ENCODE data around the gene PIK3R5. TPM values are rescaled to one million over a fixed set of nuclear protein-coding genes. Genes with fewer than 3 reads are reported as not detected.

PIK3R5 gene
- total RNA-seq, 4 donors from 2014 or later: 0.63 to 5.9 (median 2.9) TPM

- Histone ChIP-seq H3K27me3 (peaks cover 17 to 25% (median 23%) of the 10 kb centered on the region in 3 donors), H3K4me1 (no peaks in the 10 kb centered on the region), H3K9me3 (no peaks in the 10 kb centered on the region), H3K36me3 (no peaks in the 10 kb centered on the region), H3K4me3 (no peak overlapping the region), H3K27ac (no peak overlapping the region)
- no peak for DNase-seq
- TF ChIP-seq CTCF (IDR thresholded peaks at IDR 0.05 in 4 of 5, conservative IDR thresholded peaks at IDR 0.05 in 1 of 5): no peak
- intact Hi-C loops (cut with DNase I; ENCODE audit: low total_unique reads) (no loop called here), in situ Hi-C loops (cut with MboI; ENCODE audit: low sequenced_read_pairs in 4 of 4) (no loop called here)
- no peak for ATAC-seq
Measured at GRCh38 chr17:8961829-8962228, 3.7 kb downstream of the PIK3R5 start.

- Histone ChIP-seq H3K4me3 (no peak overlapping the region), H3K36me3 (no peaks in the 10 kb centered on the region), H3K27me3 (peaks cover 13 to 16% (median 15%) of the 10 kb centered on the region in 3 donors), H3K9me3 (no peaks in the 10 kb centered on the region), H3K4me1 (no peaks in the 10 kb centered on the region), H3K27ac (no peak overlapping the region)
- in situ Hi-C loops (cut with MboI; ENCODE audit: low sequenced_read_pairs in 4 of 4) (no loop called here), intact Hi-C loops (cut with DNase I; ENCODE audit: low total_unique reads) (no loop called here)
- TF ChIP-seq CTCF (IDR thresholded peaks at IDR 0.05 in 4 of 5, conservative IDR thresholded peaks at IDR 0.05 in 1 of 5) (no peak), POLR2A (IDR thresholded peaks at IDR 0.05) (no peak)
- DNase-seq (no peak), ATAC-seq (no peak)
Measured at GRCh38 chr17:8960325-8961140, 5.0 kb downstream of the PIK3R5 start.

- DNase-seq (no peak), ATAC-seq (no peak)
- intact Hi-C loops (cut with DNase I; ENCODE audit: low total_unique reads) (no loop called here), in situ Hi-C loops (cut with MboI; ENCODE audit: low sequenced_read_pairs in 4 of 4) (no loop called here)
- H3K27me3 ChIP-seq: peaks cover 3 to 7% (median 4%) of the 10 kb centered on the region in 3 donors
- H3K4me1 ChIP-seq: no peaks in the 10 kb centered on the region
- no peaks in the 10 kb centered on the region for H3K36me3 ChIP-seq
- no peak overlapping the region for H3K4me3 ChIP-seq
- no peaks in the 10 kb centered on the region for H3K9me3 ChIP-seq
- TF ChIP-seq CTCF (IDR thresholded peaks at IDR 0.05 in 4 of 5, conservative IDR thresholded peaks at IDR 0.05 in 1 of 5): no peak
- TF ChIP-seq POLR2A (IDR thresholded peaks at IDR 0.05): no peak
- no peak overlapping the region for H3K27ac ChIP-seq
Measured at GRCh38 chr17:8959312-8959918, 6.1 kb downstream of the PIK3R5 start.

- DNase-seq (no peak), ATAC-seq (no peak)
- no peaks in the 10 kb centered on the region for H3K36me3 ChIP-seq
- H3K9me3 ChIP-seq: no peaks in the 10 kb centered on the region
- intact Hi-C loops (cut with DNase I; ENCODE audit: low total_unique reads) (no loop called here), in situ Hi-C loops (cut with MboI; ENCODE audit: low sequenced_read_pairs in 4 of 4) (no loop called here)
- no peak overlapping the region for H3K27ac ChIP-seq
- peaks cover 0 to 3% (median 0%) of the 10 kb centered on the region in 3 donors for H3K27me3 ChIP-seq
- TF ChIP-seq POLR2A (IDR thresholded peaks at IDR 0.05): no peak
- no peak for TF ChIP-seq CTCF (IDR thresholded peaks at IDR 0.05 in 4 of 5, conservative IDR thresholded peaks at IDR 0.05 in 1 of 5)
- H3K4me1 ChIP-seq: no peaks in the 10 kb centered on the region
- no peak overlapping the region for H3K4me3 ChIP-seq
Measured at GRCh38 chr17:8957721-8958120, 7.8 kb downstream of the PIK3R5 start.
